CD4-positive, alpha-beta memory T cell (primary cell): Measurements from ENCODE around the gene VPS16. TPM values are rescaled to one million over a fixed set of nuclear protein-coding genes. Genes with fewer than 3 reads are reported as not detected.
"Not testable (repeated sequence)": the region's sequence is repeated elsewhere in the genome, so short reads cannot be mapped to it uniquely, and the experiment has no call there.

Experiments
- CTCF ChIA-PET: fragments of 350-600 bp; sonication (Branson Sonifier 250); formaldehyde crosslinking; loops from one replicate; lab custom pipeline; 2021; ENCODE audit warnings: inconsistent platforms; ENCODE audit not compliant: partially characterized antibody; lab: Charles Lee
- POLR2A ChIA-PET: fragments of 350-600 bp; sonication (Branson Sonifier 250); formaldehyde crosslinking; loops from one replicate; lab custom pipeline; 2021; ENCODE audit not compliant: partially characterized antibody; lab: Charles Lee
- DNase-seq, 5 donors: peaks; one replicate each; pipeline versions ENCODE4 v3.0.0 to v3.0.0-alpha.2; 2020 to 2022; ENCODE audit warnings: mixed read lengths in 1 of 5
- H3K27ac ChIP-seq: one replicate; pipeline ENCODE4 v1.7.0; 2013; ENCODE audit warnings: low read depth, low read length
- H3K27me3 ChIP-seq: 2 replicates; pipeline ENCODE4 v1.7.0; 2013; ENCODE audit warnings: mild to moderate bottlenecking, low read length, moderate library complexity; ENCODE audit not compliant: insufficient read depth
- H3K36me3 ChIP-seq: 2 replicates; pipeline ENCODE4 v1.7.0; 2013; ENCODE audit warnings: mild to moderate bottlenecking, low read length, moderate library complexity; ENCODE audit not compliant: insufficient read depth
- H3K4me1 ChIP-seq: 2 replicates; pipeline ENCODE4 v1.7.0; 2013; ENCODE audit warnings: mild to moderate bottlenecking, low read length, moderate library complexity; ENCODE audit not compliant: insufficient read depth
- H3K4me3 ChIP-seq, 2 donors: one replicate each; pipeline ENCODE4 v1.7.0; 2013; ENCODE audit warnings: low read length in 2 of 2, mild to moderate bottlenecking in 1 of 2
- H3K9me3 ChIP-seq, 2 donors: one replicate each; pipeline ENCODE4 v1.7.0; 2013; ENCODE audit warnings: low read length in 2 of 2, control low read depth in 1 of 2; ENCODE audit not compliant: control insufficient read depth in 1 of 2
- H3K27ac Mint-ChIP-seq, 7 donors: one replicate each; pipeline ENCODE4 v1.8.0; 2020 to 2021; ENCODE audit warnings: mixed read lengths in 7 of 7, mild to moderate bottlenecking in 6 of 7, inconsistent platforms in 3 of 7, moderate library complexity in 3 of 7
- H3K27me3 Mint-ChIP-seq, 2 donors: one replicate each; pipeline ENCODE4 v1.8.0; 2020 to 2021; ENCODE audit warnings: mixed read lengths in 2 of 2
- H3K36me3 Mint-ChIP-seq, 2 donors: one replicate each; pipeline ENCODE4 v1.8.0; 2020 to 2021; ENCODE audit warnings: mixed read lengths in 2 of 2, inconsistent platforms in 1 of 2, mild to moderate bottlenecking in 1 of 2
- H3K4me1 Mint-ChIP-seq, 4 donors: one replicate each; pipeline ENCODE4 v1.8.0; 2020 to 2021; ENCODE audit warnings: mixed read lengths in 4 of 4, mild to moderate bottlenecking in 1 of 4
- H3K4me3 Mint-ChIP-seq, 8 donors: one replicate each; pipeline ENCODE4 v1.8.0; 2020 to 2021; ENCODE audit warnings: mixed read lengths in 8 of 8, mild to moderate bottlenecking in 7 of 8, moderate library complexity in 6 of 8, inconsistent platforms in 3 of 8
- H3K9me3 Mint-ChIP-seq, 8 donors: one replicate each; pipeline ENCODE4 v1.8.0; 2020 to 2021; ENCODE audit warnings: mixed read lengths in 8 of 8, mild to moderate bottlenecking in 5 of 8, inconsistent platforms in 3 of 8, moderate library complexity in 1 of 8
- intact Hi-C: fragments of 100-400 bp; cut with micrococcal nuclease; formaldehyde crosslinking; loops from one replicate; pipeline ENCODE4 v1.15.1; 2023
- polyA plus RNA-seq, 2 donors: library from polyadenylated mRNA; unstranded; fragments of 300-500 nt; fragmentation: Illumina TruSeq; gene quantifications; one replicate each; pipeline ENCODE4 v1.2.3, GENCODE V29; 2021
- total RNA-seq, 2 experiments: library from RNA; stranded (reverse); gene quantifications; one replicate each; pipeline ENCODE4 v1.2.3, GENCODE V29; 2021

VPS16 gene
- total and polyA plus RNA-seq, 4 experiments from 2014 or later = 38.3 to 61.1 (median 50.9) TPM

GRCh38 chr20:2889209-2889608, 48.7 kb downstream of the VPS16 start:
- CTCF ChIA-PET = interaction anchor here (1.3 kb wide), 1 partner anchor 10 kb away, joined by 3 read pairs; no protein-coding TSS in a partner anchor
- Mint-ChIP-seq H3K27me3 (no peaks in the 10 kb centered on the region), H3K4me3 (no peak overlapping the region), H3K27ac (no peak overlapping the region), H3K4me1 (peaks cover 45 to 73% (median 62%) of the 10 kb centered on the region in 4 donors), H3K36me3 (peaks cover 7 to 8% of the 10 kb centered on the region in 2 donors), H3K9me3 (peaks cover 0 to 2% (median 0%) of the 10 kb centered on the region in 8 donors)
- intact Hi-C loops = no loop called here
- Histone ChIP-seq H3K4me3 (no peak overlapping the region), H3K36me3 (no peaks in the 10 kb centered on the region), H3K4me1 (peaks cover 53% of the 10 kb centered on the region), H3K27me3 (no peaks in the 10 kb centered on the region), H3K9me3 (no peaks in the 10 kb centered on the region), H3K27ac (no peak overlapping the region)
- DNase-seq = no peak
- POLR2A ChIA-PET = no interaction called here

- H3K36me3 ChIP-seq = no peaks in the 10 kb centered on the region
- intact Hi-C loops = no loop called here
- ChIA-PET CTCF (interaction anchor here (1.3 kb wide), 1 partner anchor 11 kb away, joined by 3 read pairs; no protein-coding TSS in a partner anchor), POLR2A (no interaction called here)
- H3K27ac ChIP-seq = no peak overlapping the region
- no peak for DNase-seq
- Mint-ChIP-seq H3K4me3 (no peak overlapping the region), H3K4me1 (peaks cover 44 to 69% (median 59%) of the 10 kb centered on the region in 4 donors), H3K27ac (peak overlapping the region in 1 of 7 donors; percentile 46), H3K9me3 (peaks cover 0 to 4% (median 0%) of the 10 kb centered on the region in 8 donors), H3K36me3 (peaks cover 10% of the 10 kb centered on the region in 2 donors), H3K27me3 (no peaks in the 10 kb centered on the region)
- H3K4me1 ChIP-seq = peaks cover 50% of the 10 kb centered on the region
- H3K4me3 ChIP-seq = no peak overlapping the region
- H3K9me3 ChIP-seq = no peaks in the 10 kb centered on the region
- no peaks in the 10 kb centered on the region for H3K27me3 ChIP-seq
Measured at GRCh38 chr20:2889797-2890196, 49.3 kb downstream of the VPS16 start.

- Mint-ChIP-seq H3K27ac (peak overlapping the region in 4 of 7 donors; percentile 24 to 61 (median 40)), H3K27me3 (no peaks in the 10 kb centered on the region), H3K4me3 (peak overlapping the region in 1 of 8 donors; percentile 7), H3K36me3 (peaks cover 10 to 12% of the 10 kb centered on the region in 2 donors), H3K9me3 (peaks cover 0 to 7% (median under 1%) of the 10 kb centered on the region in 8 donors), H3K4me1 (peaks cover 39 to 59% (median 53%) of the 10 kb centered on the region in 4 donors)
- DNase-seq = no peak
- ChIA-PET POLR2A (interaction anchor here (0.6 kb wide), 1 partner anchor 34 kb away, joined by 3 read pairs; no protein-coding TSS in a partner anchor), CTCF (interaction anchor here (1.3 kb wide), 1 partner anchor 12 kb away, joined by 3 read pairs; no protein-coding TSS in a partner anchor)
- no peak overlapping the region for H3K27ac ChIP-seq
- H3K4me1 ChIP-seq = peaks cover 41% of the 10 kb centered on the region
- intact Hi-C loops = no loop called here
- no peaks in the 10 kb centered on the region for H3K9me3 ChIP-seq
- H3K36me3 ChIP-seq = no peaks in the 10 kb centered on the region
- H3K4me3 ChIP-seq = no peak overlapping the region
- H3K27me3 ChIP-seq = no peaks in the 10 kb centered on the region
Measured at GRCh38 chr20:2890742-2891141, 50.2 kb downstream of the VPS16 start.

GRCh38 chr20:2891343-2891742, 50.8 kb downstream of the VPS16 start:
- Histone ChIP-seq H3K4me3 (no peak overlapping the region), H3K4me1 (peaks cover 38% of the 10 kb centered on the region), H3K27ac (no peak overlapping the region), H3K9me3 (no peaks in the 10 kb centered on the region), H3K27me3 (no peaks in the 10 kb centered on the region), H3K36me3 (no peaks in the 10 kb centered on the region)
- DNase-seq = no peak
- CTCF ChIA-PET = no interaction called here
- intact Hi-C loops = no loop called here
- POLR2A ChIA-PET = no interaction called here
- Mint-ChIP-seq H3K4me3 (peak overlapping the region in 1 of 8 donors; percentile 16), H3K27me3 (no peaks in the 10 kb centered on the region), H3K4me1 (peaks cover 41 to 61% (median 53%) of the 10 kb centered on the region in 4 donors), H3K9me3 (peaks cover 0 to 8% (median 1%) of the 10 kb centered on the region in 8 donors), H3K27ac (peak overlapping the region in 2 of 7 donors; percentile 25 to 61), H3K36me3 (peaks cover 12 to 14% of the 10 kb centered on the region in 2 donors)

GRCh38 chr20:2892376-2892775, 51.8 kb downstream of the VPS16 start:
- POLR2A ChIA-PET = no interaction called here
- Histone ChIP-seq H3K27ac (no peak overlapping the region), H3K4me1 (peaks cover 31% of the 10 kb centered on the region), H3K9me3 (no peaks in the 10 kb centered on the region), H3K27me3 (no peaks in the 10 kb centered on the region), H3K36me3 (no peaks in the 10 kb centered on the region), H3K4me3 (no peak overlapping the region)
- Mint-ChIP-seq H3K4me1 (peaks cover 46 to 65% (median 56%) of the 10 kb centered on the region in 4 donors), H3K27me3 (no peaks in the 10 kb centered on the region), H3K4me3 (no peak overlapping the region), H3K27ac (peak overlapping the region in 1 of 7 donors; percentile 24), H3K9me3 (peaks cover 0 to 8% (median 1%) of the 10 kb centered on the region in 8 donors), H3K36me3 (peaks cover 20 to 21% of the 10 kb centered on the region in 2 donors)
- CTCF ChIA-PET = interaction anchor here (0.7 to 1.1 kb wide), 2 partner anchors 14 kb away, joined by 3 read pairs; no protein-coding TSS in a partner anchor
- no peak for DNase-seq
- intact Hi-C loops = no loop called here

GRCh38 chr20:2894221-2894620, 53.7 kb downstream of the VPS16 start:
- ChIA-PET CTCF (no interaction called here), POLR2A (no interaction called here)
- DNase-seq = no peak
- no peaks in the 10 kb centered on the region for H3K27me3 Mint-ChIP-seq
- no peaks in the 10 kb centered on the region for H3K27me3 ChIP-seq
- H3K27ac ChIP-seq = no peak overlapping the region
- no peaks in the 10 kb centered on the region for H3K36me3 ChIP-seq
- intact Hi-C loops = no loop called here
- H3K27ac Mint-ChIP-seq = no peak overlapping the region
- peaks cover 18% of the 10 kb centered on the region for H3K4me1 ChIP-seq
- H3K4me1 Mint-ChIP-seq = peaks cover 38 to 58% (median 48%) of the 10 kb centered on the region in 4 donors
- H3K4me3 Mint-ChIP-seq = no peak overlapping the region
- H3K4me3 ChIP-seq = no peak overlapping the region
- no peaks in the 10 kb centered on the region for H3K9me3 ChIP-seq
- peaks cover 0 to 8% (median 1%) of the 10 kb centered on the region in 8 donors for H3K9me3 Mint-ChIP-seq
- H3K36me3 Mint-ChIP-seq = peaks cover 20 to 21% of the 10 kb centered on the region in 2 donors

GRCh38 chr20:2895154-2895553, 54.6 kb downstream of the VPS16 start:
- H3K9me3 ChIP-seq, H3K27me3 ChIP-seq, DNase-seq, POLR2A ChIA-PET, CTCF ChIA-PET, H3K27ac ChIP-seq, H3K4me3 ChIP-seq, intact Hi-C loops, H3K9me3 Mint-ChIP-seq, H3K36me3 ChIP-seq, H3K4me3 Mint-ChIP-seq, H3K27ac Mint-ChIP-seq, H3K27me3 Mint-ChIP-seq: not testable (repeated sequence)
- peaks cover 19% of the 10 kb centered on the region for H3K4me1 ChIP-seq
- Mint-ChIP-seq H3K4me1 (peaks cover 36 to 59% (median 47%) of the 10 kb centered on the region in 4 donors), H3K36me3 (peaks cover 20 to 23% of the 10 kb centered on the region in 2 donors)
